Fibroblast of lung (primary cell): ENCODE results near the gene SMKR1. TPM values are rescaled to one million over a fixed set of nuclear protein-coding genes. Genes with fewer than 3 reads are reported as not detected.
A peak's percentile ranks its signal among the peaks of the same experiment; 100 is the strongest.
"Not testable (repeated sequence)": the region's sequence is repeated elsewhere in the genome, so short reads cannot be mapped to it uniquely, and the experiment has no call there.

Experiments used
- DNase-seq, 2 donors: peaks; one replicate each; pipeline versions ENCODE4 v3.0.0 to v3.0.0-alpha.2; 2010; ENCODE audit warnings: low read depth in 2 of 2
- H2AFZ ChIP-seq: 2 replicates; pipeline ENCODE4 v1.5.1; 2012; ENCODE audit warnings: low read length, control low read depth, inconsistent platforms
- H3K27ac ChIP-seq: 2 replicates; pipeline ENCODE4 v1.5.1; 2011; ENCODE audit warnings: low read length, control low read depth; ENCODE audit not compliant: insufficient read depth
- H3K27me3 ChIP-seq: 2 replicates; pipeline ENCODE4 v1.5.1; 2011; ENCODE audit warnings: mild to moderate bottlenecking, low read length; ENCODE audit not compliant: control insufficient read depth, insufficient read depth
- H3K36me3 ChIP-seq: 2 replicates; pipeline ENCODE4 v1.5.1; 2011; ENCODE audit warnings: low read length; ENCODE audit not compliant: control insufficient read depth, insufficient read depth
- H3K4me1 ChIP-seq: 2 replicates; pipeline ENCODE4 v1.5.1; 2011; ENCODE audit warnings: low read length; ENCODE audit not compliant: control insufficient read depth, insufficient read depth; ENCODE audit errors: extremely low read depth
- H3K4me2 ChIP-seq: 2 replicates; pipeline ENCODE4 v1.5.1; 2011; ENCODE audit warnings: low read length, control low read depth; ENCODE audit not compliant: insufficient read depth; ENCODE audit errors: extremely low read depth
- H3K4me3 ChIP-seq, 4 experiments: fragments of 200-600 bp in 1 of 4; sonication (generic) in 1 of 4; replicated peaks in 1 of 4; 2 replicates each; pipeline ENCODE4 v1.5.1; 2011 to 2016; ENCODE audit warnings: low read length in 4 of 4, low read depth in 3 of 4, mild to moderate bottlenecking in 3 of 4, control low read depth in 2 of 4, inconsistent platforms in 1 of 4, mixed read lengths in 1 of 4; ENCODE audit not compliant: insufficient read depth in 1 of 4; ENCODE audit errors: control extremely low read depth in 1 of 4
- H3K79me2 ChIP-seq: 2 replicates; pipeline ENCODE4 v1.5.1; 2012; ENCODE audit warnings: mild to moderate bottlenecking, low read length, inconsistent platforms; ENCODE audit not compliant: control insufficient read depth, insufficient read depth
- H3K9ac ChIP-seq: 2 replicates; pipeline ENCODE4 v1.5.1; 2011; ENCODE audit warnings: mild to moderate bottlenecking, low read length, control low read depth; ENCODE audit not compliant: insufficient read depth
- H3K9me3 ChIP-seq: 2 replicates; pipeline ENCODE4 v1.5.1; 2012; ENCODE audit warnings: low read depth, low read length; ENCODE audit not compliant: control insufficient read depth, insufficient read depth
- H4K20me1 ChIP-seq: 2 replicates; pipeline ENCODE4 v1.5.1; 2011; ENCODE audit warnings: low read length; ENCODE audit not compliant: control insufficient read depth, insufficient read depth; ENCODE audit errors: extremely low read depth
- CTCF ChIP-seq, 2 donors: IDR thresholded peaks in 1 of 2; conservative IDR thresholded peaks in 1 of 2; 1 replicate in 1 of 2; 2 replicates in 1 of 2; pipeline ENCODE4 v1.5.1; 2011 to 2012; ENCODE audit warnings: low read length in 2 of 2, control low read depth in 1 of 2, inconsistent platforms in 1 of 2, low read depth in 1 of 2, mild to moderate bottlenecking in 1 of 2
- EZH2 ChIP-seq: IDR thresholded peaks from 2 replicates; pipeline ENCODE4 v1.5.1; 2012; ENCODE audit warnings: low read length, control low read depth, mild to moderate bottlenecking; ENCODE audit errors: missing control alignments
- polyA plus RNA-seq, 2 donors: library from polyadenylated mRNA; depleted of rRNA in 1 of 2; stranded (reverse) in 1 of 2; unstranded in 1 of 2; fragments of >200 nt; gene quantifications; 2 replicates each; pipeline ENCODE4 v1.2.1, GENCODE V29; 2011 to 2012; ENCODE audit warnings: missing spikeins in 1 of 2
- total RNA-seq: library from RNA; depleted of rRNA; stranded (reverse); fragments of >200 nt; gene quantifications from 2 replicates; pipeline ENCODE4 v1.2.1, GENCODE V29; 2014

Gene SMKR1
- total and polyA plus RNA-seq, 2 donors (not counting 1 experiment from before 2014, with no cell fraction given) = 0.49 to 3.5 TPM

GRCh38 chr7:129479831-129480230 is 22.5 kb upstream of the SMKR1 start:
- Histone ChIP-seq H3K36me3 (no peaks in the 10 kb centered on the region), H4K20me1 (no peaks in the 10 kb centered on the region), H3K27me3 (no peaks in the 10 kb centered on the region), H3K4me2 (no peak overlapping the region), H3K4me3 (no peak overlapping the region), H2AFZ (no peak overlapping the region), H3K4me1 (no peaks in the 10 kb centered on the region), H3K9ac (no peak overlapping the region), H3K27ac (no peak overlapping the region), H3K9me3 (no peaks in the 10 kb centered on the region), H3K79me2 (no peaks in the 10 kb centered on the region)
- TF ChIP-seq CTCF (conservative IDR thresholded peaks at IDR 0.05 in 1 of 2, IDR thresholded peaks at IDR 0.05 in 1 of 2; ENCODE audit: low read depth in 1 of 2, low read length in 2 of 2) = no peak
- TF ChIP-seq EZH2 = no peak
- DNase-seq = no peak

GRCh38 chr7:129480674-129481363 is 21.5 kb upstream of the SMKR1 start:
- H3K9ac ChIP-seq = no peak overlapping the region
- H3K36me3 ChIP-seq = no peaks in the 10 kb centered on the region
- H3K4me2 ChIP-seq = no peak overlapping the region
- no peaks in the 10 kb centered on the region for H4K20me1 ChIP-seq
- no peaks in the 10 kb centered on the region for H3K27me3 ChIP-seq
- H3K4me3 ChIP-seq = no peak overlapping the region
- DNase-seq = peak in 1 of 2 donors; percentile 54
- H3K27ac ChIP-seq = no peak overlapping the region
- H3K9me3 ChIP-seq = no peaks in the 10 kb centered on the region
- no peaks in the 10 kb centered on the region for H3K4me1 ChIP-seq
- H2AFZ ChIP-seq = no peak overlapping the region
- TF ChIP-seq CTCF (conservative IDR thresholded peaks at IDR 0.05 in 1 of 2, IDR thresholded peaks at IDR 0.05 in 1 of 2; ENCODE audit: low read depth in 1 of 2, low read length in 2 of 2) (no peak), EZH2 (no peak)
- H3K79me2 ChIP-seq = no peaks in the 10 kb centered on the region

- not testable (repeated sequence) for H3K27me3 ChIP-seq, H3K4me1 ChIP-seq, DNase-seq, H3K4me2 ChIP-seq, H3K9me3 ChIP-seq, H4K20me1 ChIP-seq, H3K4me3 ChIP-seq, H3K9ac ChIP-seq, H2AFZ ChIP-seq, H3K36me3 ChIP-seq, H3K27ac ChIP-seq, H3K79me2 ChIP-seq
Measured at GRCh38 chr7:129481376-129481775, 21.0 kb upstream of the SMKR1 start.
